GM12875 (cell line): ENCODE data around the gene ASB3.
"Not testable (repeated sequence)": the region's sequence is repeated elsewhere in the genome, so short reads cannot be mapped to it uniquely, and the experiment has no call there.

ENCODE experiments used
- H3K4me3 ChIP-seq: one replicate; pipeline ENCODE4 v1.5.1; 2011; ENCODE audit warnings: low read depth, low read length, control low read depth
- TF ChIP-seq, protein P1 (sequence below): IDR thresholded peaks from 2 replicates; pipeline ENCODE4 v1.5.1; 2011; ENCODE audit warnings: low read depth, mild to moderate bottlenecking, control low read depth, inconsistent platforms, low read length, moderate library complexity, borderline replicate concordance; ENCODE audit not compliant: insufficient read depth

The ASB3 gene, protein sequence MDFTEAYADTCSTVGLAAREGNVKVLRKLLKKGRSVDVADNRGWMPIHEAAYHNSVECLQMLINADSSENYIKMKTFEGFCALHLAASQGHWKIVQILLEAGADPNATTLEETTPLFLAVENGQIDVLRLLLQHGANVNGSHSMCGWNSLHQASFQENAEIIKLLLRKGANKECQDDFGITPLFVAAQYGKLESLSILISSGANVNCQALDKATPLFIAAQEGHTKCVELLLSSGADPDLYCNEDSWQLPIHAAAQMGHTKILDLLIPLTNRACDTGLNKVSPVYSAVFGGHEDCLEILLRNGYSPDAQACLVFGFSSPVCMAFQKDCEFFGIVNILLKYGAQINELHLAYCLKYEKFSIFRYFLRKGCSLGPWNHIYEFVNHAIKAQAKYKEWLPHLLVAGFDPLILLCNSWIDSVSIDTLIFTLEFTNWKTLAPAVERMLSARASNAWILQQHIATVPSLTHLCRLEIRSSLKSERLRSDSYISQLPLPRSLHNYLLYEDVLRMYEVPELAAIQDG

DNA sequence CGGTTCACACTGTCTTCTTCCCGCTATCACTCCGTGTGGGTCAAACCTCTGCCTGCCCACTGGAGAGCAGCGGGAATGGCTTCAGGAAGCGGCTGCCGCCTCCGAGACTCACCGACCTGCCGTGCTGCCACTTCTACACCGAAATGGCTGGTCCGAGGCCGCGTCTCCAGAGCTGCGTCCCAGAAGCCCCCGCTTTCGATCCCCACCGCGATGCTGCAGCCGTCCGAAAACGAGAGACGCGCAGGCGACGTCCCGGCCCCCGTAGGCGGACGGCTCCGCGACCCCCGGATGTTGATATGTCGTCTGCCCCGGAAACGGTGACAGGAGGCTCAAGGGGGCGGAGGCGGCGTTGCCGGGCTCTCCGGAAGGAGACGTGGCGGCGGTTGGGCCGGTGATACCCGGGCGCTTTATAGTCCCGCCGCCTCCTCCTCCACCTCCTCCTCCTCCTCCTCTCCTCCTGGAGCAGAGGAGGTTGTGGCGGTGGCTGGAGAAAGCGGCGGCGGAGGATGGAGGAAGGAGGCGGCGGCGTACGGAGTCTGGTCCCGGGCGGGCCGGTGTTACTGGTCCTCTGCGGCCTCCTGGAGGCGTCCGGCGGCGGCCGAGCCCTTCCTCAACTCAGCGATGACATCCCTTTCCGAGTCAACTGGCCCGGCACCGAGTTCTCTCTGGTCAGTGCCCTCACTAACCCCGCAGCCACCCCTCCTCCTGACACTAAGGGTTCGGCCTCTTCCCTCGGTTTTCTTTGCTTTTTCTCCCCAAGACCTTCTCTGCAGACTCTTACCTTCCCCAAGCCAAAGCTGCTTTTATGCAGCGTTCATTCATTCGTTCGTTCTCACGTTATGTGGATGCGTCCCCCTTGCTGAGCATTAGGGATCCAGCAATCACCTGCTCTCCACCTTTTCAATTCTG is at the start of gene ASB3, which contains the start of gene ERLEC1:
ASB3 (minus strand) TSS at position 249 of the 909 bp plus-strand sequence. CDS start 21,381 bp downstream, outside the sequence.
ERLEC1 (plus strand) TSS at position 340 of the 909 bp plus-strand sequence; CDS start at position 507, 167 bp downstream.
- TF ChIP-seq, protein P1, sequence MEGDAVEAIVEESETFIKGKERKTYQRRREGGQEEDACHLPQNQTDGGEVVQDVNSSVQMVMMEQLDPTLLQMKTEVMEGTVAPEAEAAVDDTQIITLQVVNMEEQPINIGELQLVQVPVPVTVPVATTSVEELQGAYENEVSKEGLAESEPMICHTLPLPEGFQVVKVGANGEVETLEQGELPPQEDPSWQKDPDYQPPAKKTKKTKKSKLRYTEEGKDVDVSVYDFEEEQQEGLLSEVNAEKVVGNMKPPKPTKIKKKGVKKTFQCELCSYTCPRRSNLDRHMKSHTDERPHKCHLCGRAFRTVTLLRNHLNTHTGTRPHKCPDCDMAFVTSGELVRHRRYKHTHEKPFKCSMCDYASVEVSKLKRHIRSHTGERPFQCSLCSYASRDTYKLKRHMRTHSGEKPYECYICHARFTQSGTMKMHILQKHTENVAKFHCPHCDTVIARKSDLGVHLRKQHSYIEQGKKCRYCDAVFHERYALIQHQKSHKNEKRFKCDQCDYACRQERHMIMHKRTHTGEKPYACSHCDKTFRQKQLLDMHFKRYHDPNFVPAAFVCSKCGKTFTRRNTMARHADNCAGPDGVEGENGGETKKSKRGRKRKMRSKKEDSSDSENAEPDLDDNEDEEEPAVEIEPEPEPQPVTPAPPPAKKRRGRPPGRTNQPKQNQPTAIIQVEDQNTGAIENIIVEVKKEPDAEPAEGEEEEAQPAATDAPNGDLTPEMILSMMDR = 0 out of 2 replicates have a peak, but pooled peaks have one; percentile 2
- peak within 1 kb of the TSS; percentile 91 for H3K4me3 ChIP-seq

DNA sequence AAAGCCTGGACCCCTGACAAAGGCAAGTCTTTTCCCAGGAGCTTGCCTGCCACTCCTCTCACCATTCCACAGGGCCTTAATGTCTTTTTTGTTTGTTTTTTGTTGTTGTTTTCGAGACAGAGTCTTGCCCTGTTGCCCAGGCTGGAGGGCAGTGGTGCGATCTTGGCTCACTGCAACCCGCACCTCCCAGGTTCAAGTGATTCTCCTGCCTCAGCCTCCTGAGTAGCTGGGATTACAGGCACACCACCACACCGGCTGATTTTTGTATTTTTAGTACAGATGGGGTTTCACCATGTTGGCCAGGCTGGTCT is 43.2 kb upstream of the ASB3 start:
- not testable (repeated sequence) for H3K4me3 ChIP-seq

DNA sequence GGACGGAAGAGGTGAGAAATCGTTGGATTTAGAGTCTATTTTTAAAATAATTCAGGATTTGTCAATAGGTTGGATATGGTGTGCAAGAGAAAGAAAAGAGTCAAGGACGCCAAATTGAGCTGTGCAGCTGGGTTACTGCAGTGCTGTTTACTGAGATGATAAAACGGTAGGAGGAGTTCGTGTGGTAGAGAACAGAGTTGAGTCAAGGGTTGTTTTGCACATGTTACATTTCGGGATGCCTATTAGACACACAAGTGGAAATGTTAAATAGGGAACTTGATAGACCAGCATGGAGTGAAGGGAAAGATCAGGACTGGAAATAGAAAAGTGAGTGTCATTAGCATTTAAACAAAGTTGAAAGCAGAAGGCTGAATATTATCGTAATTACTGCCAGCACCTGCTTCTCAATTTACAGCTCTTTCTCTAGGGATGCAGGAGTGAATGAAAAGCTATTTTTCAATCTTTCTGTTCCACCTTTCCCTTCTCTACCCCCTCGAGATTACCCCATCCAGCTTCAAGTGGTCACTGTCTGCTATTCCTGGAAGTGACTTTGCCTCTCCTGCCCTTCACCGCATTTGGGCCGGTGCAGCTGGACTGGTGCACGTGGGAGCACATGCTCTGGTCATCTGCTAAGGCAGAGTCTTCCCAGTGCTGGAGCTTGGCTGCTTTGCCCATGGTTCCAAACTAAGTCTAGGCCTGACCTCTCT is 42.7 kb upstream of the ASB3 start:
- TF ChIP-seq, protein P1 = no peak
- no peak overlapping the region for H3K4me3 ChIP-seq

DNA sequence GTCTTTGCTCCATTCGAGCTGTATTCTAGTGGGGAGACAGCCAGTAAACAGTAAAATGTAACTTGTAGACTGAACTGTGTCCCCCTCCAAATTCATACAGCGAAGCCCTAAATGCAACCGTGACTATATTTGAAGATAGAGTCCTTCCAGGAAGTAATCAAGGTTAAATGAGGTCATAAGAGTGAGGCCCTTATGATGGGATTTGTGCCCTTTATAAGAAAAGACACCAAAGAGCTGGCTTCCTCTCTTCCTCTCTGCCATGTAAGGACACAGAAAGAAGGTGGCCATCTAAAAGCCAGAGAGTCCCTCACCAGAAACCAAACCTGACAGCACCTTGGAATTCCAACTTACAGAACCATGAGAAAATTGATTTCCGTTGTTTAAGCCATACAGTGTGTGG is 41.6 kb upstream of the ASB3 start:
- no peak overlapping the region for H3K4me3 ChIP-seq
- TF ChIP-seq, protein P1 = no peak

DNA sequence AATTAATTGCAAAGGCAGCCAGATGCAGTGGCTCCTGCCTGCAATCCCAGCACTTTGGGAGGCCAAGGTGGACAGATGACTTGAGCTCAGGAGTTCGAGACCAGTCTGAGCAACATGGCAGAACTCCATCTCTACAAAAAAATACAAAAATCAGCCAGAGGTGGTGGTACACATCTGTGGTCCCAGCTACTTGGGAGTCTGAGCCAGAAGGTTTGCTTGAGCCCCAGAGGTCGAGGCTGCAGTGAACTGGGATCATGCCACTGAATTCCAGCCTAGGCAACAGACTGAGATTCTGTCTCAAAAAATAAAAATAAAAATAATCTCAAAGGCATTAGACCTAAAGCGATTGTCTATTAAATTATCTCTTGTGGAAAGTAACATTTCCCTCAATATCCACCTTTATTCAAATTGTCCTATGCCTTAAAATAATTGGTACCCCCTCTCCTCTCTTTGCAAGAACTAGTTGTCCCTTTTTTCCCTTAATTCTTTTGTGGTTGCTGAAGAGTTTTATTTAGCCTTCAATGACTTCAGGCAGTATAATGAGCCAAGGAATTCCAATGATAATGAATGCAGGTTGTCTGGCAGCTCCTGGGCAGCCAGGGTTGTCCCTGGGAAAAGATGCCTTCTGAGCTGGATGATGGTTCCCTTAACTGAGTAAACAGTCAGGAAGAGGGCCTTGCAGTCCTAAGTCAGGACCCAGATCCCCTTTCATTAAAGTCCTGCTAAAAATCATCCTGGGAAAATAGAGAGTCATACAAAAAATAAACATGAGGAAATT is 40.8 kb upstream of the ASB3 start:
- H3K4me3 ChIP-seq = no peak overlapping the region
- TF ChIP-seq, protein P1 = no peak

DNA sequence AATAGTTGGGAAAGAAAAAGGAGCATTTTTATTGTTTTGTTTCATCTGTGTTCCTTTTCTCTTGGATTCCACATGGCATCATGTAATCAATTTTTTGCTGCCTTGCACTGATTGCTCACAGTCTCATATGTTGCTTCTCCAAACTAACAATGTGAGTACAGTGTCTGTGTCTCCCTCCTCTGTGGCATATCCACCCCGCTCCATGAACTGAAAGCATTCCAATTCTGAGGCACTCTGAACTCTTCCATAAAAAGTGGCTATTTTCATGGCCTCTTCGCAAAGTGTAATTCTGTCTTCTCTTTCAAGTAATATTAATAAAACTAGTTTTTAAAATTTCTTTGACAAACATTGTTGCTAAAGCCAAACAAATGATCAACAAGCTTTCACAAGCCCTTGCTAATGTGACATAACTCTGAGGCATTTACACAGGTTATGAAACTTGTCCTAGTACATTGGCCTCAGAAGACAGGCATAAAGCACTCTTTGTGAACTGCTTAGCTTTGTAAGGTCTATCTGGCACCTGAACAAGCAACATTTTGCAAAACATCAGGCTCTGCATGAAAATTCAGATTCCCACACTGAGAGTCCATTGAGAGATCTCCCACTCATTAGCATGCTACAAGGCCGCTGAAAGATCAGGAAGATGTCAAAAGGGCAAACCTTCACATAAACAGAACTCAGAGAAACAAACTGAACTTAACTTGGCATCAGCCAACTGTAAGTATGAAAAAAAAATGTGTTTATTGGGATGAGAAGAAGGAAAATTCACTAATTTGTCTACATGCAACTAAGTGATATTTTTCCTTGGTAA is 40.0 kb upstream of the ASB3 start:
- no peak overlapping the region for H3K4me3 ChIP-seq
- TF ChIP-seq, protein P1 = no peak
